NOMO-1 treated with DMSO at 0.1 percent for 48 hours (cell line): ENCODE measurements around the gene ABHD16A.
"Not testable (repeated sequence)": the region's sequence is repeated elsewhere in the genome, so short reads cannot be mapped to it uniquely, and the experiment has no call there.

Source experiments
- DNase-seq: peaks from one replicate; lab custom pipeline; 2025; ENCODE audit not compliant: unreplicated experiment; lab: John Stamatoyannopoulos, UW

ABHD16A gene

DNA sequence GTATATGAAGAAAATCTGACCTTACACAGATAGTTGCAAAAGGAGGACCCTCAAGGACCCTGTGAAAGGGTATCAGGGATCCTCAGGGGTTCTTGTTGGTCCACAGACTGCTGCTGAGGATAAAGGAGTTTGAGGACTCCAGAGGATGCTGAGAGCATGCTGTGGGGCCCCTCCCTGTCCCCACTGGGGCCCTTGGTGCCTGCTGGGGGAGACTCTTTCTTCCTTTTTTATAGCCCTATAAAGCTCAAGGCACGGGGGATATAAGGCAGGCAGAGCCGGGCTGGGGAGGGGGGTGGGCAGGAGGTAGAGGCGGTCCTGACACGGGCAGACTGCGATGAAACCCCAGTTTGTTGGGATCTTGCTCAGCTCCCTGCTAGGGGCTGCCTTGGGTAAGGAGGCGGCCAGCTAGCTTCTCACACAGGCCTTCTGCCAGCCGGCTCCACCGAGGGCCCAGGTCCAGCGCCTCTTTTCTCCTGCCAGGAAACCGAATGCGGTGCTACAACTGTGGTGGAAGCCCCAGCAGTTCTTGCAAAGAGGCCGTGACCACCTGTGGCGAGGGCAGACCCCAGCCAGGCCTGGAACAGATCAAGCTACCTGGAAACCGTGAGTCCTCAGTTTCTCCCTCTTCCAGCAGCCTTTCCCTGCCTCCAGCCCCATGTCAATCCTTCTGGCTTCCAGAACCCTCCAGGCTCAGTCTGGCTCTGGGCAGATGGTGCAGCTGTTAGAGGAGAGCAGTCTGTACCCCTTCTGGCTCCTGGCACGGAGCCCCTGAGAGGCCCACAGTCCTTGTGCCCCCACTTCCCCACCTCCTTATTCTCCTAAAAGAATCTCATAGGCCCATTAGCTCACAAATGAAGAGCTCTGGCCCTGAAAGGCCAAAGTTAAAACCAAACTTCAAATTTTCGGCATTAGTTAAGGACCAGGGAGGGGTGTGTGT lies 12.2 kb upstream of the ABHD16A start, which contains the start of gene LY6G6D:
TSS of gene LY6G6D (plus strand) at position 327 of the 937 bp plus-strand sequence. CDS start at position 335, 8 bp downstream.
- no peak for DNase-seq

DNA sequence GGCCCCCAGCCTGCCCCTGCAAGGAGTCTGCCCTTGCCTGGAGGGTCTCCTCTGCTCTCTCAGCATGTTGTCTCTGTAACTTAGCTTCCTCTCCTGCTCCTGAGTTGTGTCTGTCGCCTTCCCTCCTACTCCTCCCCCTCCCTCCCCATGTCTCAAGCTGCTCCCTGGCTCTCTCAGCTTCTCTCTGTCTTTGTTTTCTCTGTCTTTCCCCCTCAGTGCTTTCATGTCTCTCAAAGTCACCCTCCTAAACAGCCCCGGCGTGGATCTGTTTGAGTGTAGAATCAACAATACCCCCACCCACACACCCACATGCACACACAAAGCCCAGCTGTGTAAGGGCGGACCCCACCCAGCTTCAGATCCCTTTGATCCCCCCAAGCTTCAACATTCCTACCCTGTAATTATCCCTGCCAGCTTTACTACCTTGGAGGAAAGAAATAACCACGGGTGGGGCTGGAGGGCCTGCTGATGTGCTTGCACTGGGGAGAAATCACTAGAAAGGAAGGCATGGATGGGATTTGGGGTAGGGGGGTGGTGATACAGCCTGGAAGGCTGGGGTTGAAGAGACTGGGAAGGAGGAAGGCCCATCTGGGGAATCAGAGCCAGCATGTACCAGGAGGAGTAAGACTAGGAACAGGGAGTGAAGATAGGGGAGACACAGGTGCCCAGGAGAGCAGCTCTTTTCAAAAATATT lies 11.0 kb upstream of the ABHD16A start:
- DNase-seq: no peak

DNA sequence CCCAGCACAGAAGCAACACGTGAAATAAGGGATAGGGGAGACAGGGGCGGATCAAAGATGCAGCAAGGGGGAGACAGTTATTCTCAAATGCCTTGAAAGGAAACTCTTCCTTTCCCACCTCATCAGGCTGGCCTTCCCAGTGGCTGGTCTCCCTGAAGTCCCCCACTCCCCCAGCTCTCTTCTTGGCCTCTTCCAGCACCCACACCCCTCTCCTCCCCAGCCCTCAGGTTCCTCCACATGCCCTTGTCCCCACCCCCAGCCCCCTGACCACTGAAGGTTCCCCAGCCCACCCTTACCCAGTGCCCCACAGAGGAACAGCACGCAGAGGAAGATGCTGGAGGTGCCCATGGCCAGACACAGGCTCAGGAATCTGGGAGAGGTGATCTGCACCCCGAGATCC lies 10.3 kb upstream of the ABHD16A start:
- no peak for DNase-seq

DNA sequence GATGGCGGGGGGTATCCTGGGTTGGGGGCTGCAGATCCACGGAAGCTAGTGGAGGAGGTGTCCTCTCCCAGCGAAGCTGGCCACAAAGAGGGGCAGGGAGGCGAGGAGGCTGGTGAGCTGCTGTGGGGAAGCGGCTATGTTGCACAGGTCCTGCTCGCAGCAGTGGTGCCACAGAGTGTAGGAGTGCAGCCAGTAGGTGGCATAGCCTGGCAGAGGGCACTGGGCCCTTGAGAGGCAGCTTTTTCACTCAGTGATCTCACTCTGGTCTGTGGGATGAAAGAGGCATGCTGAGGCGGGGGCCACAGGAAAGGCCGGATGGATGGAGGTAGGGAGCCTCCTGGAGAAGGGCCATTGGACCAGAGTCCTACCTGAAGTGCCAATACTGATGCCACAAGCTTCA lies 9.2 kb upstream of the ABHD16A start:
- DNase-seq: no peak

DNA sequence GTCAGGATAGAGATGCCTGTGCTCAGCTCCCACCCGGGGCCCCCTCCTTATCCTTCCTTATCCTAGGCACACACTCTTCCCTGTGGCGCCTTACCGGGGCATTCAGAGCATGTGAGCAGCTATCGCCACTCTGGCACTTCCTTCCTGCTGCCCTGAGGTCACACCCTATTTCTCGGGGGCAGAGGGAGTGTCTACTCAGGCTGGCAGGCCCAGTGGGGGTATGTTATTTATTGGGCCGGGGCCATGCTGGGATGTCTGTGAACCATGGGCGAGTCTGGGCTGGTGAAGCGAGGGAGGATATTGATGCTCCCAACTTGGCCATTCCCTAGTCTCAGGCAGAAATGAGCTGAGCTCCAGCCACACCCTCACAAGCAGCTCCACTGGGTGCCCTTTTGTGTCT lies 8.1 kb upstream of the ABHD16A start:
- peak; percentile 12 for DNase-seq

DNA sequence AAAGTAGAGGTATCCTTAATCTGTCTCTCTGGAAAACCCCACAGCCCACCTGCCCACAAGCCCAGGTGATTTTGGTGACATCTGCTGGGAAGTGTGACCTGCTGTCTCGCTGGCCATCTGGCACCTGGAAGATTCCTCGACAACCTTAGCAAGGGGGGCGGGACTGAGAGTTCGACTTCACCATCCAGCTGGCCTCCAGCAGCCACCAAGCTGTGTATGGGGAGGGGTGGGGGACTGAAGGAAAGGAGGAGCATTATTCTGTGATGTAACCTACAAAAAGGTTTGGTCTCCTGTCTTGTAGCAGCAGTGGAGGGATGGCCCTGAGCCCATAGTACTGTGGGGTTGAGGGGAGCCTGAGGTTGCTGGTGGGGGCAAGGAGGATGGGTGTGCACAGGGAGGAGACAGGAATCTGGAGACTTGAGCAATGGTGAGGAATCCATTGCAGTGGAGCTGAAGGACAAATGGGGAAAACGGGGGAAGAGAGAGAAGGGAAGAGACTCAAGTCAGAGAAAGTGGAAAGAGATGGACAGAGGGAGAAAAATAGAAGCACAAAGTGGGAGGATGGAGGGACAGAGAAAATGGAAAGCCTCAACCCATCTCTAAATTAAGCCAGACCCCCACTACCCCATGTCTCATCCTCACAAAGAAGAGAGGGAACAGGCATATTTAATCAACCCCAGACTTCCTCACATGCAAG lies 7.5 kb upstream of the ABHD16A start:
- no peak for DNase-seq

DNA sequence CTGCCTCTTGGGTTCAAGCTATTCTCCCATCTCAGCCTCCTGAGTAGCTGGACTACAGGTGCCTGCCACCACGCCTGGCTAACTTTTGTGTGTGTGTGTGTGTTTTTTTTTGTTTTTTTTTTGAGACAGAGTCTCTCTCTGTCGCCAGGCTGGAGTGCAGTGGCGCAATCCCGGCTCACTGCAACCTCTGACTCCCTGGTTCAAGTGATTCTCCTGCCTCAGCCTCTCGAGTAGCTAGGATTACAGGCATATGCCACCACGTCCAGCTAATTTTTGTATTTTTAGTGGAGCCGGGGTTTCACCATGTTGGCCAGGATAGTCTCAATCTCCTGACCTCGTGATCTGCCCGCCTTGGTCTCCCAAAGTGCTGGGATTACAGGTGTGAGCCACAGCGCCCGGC lies 6.0 kb upstream of the ABHD16A start:
- not testable (repeated sequence) for DNase-seq

DNA sequence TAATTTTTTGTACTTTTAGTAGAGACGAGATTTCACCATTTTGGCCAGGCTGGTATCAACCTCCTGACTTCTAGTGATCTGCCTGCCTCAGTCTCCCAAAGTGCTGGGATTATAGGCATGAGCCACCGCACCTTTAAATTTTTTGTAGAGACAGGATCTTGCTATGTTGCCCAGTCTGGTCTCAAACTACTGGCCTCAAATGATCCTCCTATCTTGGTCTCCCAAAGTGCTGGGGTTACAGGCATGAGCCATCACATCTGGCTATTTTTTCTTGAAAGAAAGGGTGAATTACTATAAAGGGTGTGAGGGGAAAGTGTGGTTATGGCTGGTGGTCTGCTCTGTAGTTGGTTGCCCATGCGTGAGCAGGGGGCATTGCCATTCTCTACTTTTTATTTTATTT lies 5.1 kb upstream of the ABHD16A start:
- DNase-seq: no peak

DNA sequence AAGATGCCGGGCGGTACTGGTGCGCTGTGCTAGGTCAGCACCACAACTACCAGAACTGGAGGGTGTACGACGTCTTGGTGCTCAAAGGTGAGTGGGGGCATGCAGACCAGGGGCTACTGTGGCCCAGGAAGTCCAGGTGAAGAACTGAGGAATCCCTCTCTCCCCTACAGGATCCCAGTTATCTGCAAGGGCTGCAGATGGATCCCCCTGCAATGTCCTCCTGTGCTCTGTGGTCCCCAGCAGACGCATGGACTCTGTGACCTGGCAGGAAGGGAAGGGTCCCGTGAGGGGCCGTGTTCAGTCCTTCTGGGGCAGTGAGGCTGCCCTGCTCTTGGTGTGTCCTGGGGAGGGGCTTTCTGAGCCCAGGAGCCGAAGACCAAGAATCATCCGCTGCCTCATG lies 4.6 kb upstream of the ABHD16A start:
- DNase-seq: no peak

DNA sequence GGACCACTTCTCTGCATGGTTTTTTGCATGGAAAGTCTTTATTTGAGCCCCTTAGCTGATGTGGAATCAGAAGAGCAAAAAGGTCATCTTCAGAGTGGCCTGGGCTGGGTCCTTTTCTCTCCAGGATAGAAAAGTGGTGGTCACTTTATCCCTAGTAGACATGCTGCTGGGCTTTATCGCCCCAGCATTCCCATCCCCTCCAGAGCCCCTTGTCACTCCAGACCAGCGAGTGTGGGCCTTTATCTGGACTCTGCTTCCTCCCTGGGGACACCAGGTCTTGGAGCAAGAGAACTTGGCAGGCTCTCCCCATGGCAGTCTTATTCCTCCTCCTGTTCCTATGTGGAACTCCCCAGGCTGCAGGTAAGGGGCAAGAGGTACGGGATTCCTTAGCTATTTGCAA lies 3.5 kb upstream of the ABHD16A start, which contains the start of gene LY6G6F:
TSS of gene LY6G6F (plus strand) at position 268 of the 400 bp plus-strand sequence. CDS start at position 309, 41 bp downstream.
- no peak for DNase-seq

DNA sequence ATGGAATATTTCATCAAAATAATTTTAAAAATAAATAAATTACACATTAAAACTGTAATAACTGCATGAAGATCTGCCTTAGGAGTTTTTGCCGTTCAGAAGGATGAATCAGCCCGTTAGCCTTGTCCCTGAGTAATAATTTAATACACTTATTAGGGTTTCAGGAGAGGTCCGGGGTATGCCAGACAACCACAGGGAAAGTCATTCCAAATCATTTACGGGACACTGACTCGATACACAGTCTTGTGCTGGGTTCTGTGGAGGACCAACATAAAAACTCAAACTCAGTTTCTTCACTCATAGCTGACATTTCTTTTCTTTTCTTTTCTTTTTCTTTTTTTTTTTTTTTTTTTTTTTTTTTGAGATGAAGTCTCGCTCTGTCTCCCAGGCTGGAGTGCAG lies 2.8 kb upstream of the ABHD16A start:
- DNase-seq: no peak

DNA sequence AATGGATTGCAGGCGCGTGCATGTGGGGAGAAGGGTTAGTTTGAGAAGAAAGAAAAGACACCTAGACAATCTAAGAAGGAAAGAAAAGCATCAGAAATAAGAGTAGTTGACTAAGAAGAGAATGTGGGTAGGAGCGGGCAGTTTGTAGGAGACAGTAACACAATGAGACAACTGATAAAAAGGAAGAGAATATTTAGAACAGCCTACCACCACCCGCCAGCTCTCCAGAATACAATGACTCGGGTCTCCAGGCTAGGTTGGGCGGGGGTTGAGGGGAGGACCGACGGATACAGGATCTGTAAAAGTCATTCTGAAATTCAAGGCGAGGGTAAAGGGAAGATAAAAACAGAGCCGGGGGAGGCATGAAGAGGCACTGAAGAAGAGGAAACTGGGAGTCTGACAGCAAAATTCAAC lies 712 bp downstream of the ABHD16A start:
- DNase-seq: no peak

DNA sequence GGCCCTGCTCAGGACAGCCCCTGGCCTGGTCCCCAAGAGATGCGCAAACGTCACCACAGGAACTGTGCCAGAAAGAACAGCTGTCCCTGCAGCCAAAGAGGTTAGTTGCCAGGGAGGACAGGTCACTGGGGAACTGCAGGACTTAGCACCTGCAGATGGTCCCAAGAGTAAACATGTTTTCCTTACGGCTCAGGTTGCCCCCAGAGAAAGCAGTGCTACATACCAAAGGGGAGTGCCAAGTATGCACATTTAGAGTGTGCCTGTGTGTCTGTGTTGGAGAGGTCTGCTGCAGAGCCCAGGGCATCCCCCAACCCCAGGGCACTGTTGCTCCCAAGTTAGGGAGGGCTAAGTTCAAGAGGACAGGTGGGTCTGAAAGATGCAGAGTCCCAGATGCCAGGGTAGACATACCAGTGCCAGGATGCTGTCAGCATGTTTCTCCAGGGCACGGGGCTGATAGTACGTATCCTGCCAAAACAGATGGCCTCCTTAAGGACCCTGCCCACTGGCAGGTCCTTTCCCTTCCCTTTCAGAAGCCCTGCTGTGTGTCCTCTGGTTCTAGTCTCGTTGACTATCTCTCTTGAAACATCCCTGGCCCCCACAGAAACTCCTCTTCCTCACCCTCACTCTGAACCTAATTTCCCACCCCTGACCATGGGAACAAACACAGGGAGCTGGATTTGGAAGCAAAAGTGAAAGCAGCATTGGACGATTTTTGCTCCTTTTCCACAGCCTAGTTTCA lies 1.3 kb downstream of the ABHD16A start:
- no peak for DNase-seq

DNA sequence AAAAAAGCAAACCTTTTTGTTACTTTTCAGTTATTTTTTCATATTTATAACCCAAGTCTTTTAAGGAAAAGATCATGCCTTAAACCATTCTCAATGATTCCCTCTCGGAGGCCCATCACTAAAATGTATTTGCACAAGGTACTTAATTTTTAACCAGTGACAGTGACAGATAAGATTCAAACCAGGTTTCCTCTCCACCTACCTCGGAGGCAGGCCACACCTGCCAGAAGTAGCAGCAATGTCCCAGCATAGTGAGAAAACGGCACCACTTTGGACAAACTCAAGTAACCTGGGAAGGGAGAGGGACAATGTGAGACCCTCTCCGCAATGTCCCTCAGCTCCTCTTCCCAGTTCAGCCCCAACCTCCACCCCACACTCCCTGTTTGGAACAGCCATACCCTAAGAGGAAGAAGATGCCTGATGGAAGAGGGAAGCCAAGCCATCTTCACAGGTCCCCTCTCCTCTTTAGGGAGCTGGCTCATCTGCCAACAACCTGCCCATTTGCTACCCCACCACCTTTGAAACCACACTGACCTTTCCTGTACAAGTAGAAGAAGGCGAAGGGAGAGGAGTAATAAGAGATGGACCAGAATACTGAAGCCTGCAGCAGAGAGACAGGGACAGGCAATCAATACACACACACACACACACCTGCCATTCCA lies 2.3 kb downstream of the ABHD16A start:
- DNase-seq: no peak

DNA sequence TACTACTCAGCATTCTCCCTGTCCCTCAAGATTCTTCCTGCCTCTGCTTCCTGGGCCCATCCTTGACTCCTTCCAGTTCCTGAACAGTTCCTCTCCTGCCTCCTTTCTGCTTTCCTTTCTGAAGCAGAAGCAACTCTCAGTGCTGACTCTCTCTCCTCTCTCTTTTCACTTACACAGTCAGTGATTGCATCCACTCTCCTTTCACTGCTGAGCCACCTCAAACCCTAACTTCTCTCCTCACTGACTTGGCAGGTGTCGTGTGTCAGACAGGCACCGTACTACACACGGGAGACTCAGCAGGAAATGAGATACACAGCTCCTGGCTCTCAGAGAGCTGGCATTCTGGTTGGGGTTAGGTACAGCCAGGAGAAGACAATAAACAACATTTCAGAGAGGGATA lies 5.6 kb downstream of the ABHD16A start:
- no peak for DNase-seq

DNA sequence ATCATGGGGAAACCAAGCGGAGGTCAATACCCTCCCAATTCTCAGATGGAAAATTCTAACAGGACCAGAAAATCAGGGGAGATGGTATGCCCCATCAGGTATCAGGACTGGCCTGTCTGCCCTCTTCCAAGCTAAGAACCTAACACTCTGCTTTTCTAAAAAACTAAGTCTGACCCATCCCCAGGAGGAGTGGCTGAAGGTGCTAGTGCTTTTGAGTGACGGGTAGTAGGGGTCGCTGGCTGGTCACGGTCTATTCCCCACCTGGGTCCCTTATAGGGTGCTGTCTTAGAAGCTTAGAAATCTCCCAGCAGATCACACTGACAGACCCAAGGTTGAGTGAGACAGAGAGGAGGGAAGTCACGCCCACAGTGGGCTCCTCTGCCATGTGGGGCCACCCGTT lies 9.6 kb downstream of the ABHD16A start:
- DNase-seq: no peak

DNA sequence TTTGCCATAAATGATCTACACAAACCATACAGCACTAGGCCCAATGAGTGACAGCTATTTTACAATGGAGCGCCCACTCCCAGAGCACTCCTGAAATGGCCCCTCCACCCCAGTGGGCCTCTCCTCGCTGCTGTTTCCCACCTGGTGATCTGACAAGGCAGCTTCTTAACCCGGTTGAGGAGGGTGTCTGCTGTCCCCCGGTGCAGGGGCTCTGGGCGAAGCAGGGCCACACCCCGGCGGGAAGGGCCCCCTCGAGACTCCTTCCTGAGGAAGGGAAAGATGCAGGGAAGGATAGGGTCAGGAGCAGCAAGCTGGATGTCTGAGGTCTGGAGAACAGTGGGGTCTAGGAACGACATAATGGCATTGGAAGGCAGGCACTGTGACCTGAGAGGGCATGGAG lies 10.2 kb downstream of the ABHD16A start:
- DNase-seq: no peak

DNA sequence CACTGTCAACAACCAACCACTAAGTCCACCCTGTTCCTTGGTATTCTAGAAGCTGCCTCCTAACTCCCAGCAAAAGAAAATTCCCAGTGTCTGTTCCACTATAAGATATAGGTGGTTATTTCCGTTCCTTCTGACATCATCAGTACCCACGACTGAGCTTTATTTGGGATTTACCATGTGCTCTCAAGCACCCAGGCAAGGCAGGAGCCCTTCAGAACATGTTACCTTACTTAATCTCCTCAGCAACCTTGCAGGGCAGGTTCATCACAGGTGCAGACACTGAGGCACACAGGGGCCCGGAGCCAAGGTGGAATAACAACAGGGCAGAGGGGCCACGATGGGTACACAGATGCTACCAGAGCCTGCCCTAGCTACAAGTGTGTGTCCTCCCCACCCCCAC lies 10.8 kb downstream of the ABHD16A start:
- no peak for DNase-seq

DNA sequence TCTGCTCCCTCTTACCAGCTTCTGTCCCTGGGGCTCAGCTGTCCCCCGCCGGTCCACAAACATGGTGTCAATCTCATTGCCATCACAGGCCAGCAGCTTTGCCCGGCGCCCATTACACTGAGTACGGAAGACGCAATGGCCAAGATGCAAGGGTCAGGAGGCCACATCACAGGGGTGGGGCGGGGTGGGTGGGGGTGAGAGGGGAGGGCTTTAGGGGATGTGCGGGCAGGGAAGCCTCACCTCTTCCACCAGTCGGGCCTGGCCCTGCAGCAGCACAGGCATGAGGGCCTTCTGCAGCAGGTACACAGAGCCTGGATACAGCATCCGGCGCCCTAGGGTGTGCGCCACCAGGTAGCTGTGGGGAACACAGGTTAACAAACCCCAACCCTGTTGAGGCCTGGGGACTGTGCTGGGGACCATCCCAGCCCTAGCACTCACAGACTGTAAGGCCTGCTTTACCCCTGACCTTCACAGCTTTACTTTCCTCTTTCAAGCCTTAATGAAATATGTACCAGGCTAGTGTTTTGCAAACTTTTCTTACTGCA lies 11.5 kb downstream of the ABHD16A start:
- DNase-seq: no peak

DNA sequence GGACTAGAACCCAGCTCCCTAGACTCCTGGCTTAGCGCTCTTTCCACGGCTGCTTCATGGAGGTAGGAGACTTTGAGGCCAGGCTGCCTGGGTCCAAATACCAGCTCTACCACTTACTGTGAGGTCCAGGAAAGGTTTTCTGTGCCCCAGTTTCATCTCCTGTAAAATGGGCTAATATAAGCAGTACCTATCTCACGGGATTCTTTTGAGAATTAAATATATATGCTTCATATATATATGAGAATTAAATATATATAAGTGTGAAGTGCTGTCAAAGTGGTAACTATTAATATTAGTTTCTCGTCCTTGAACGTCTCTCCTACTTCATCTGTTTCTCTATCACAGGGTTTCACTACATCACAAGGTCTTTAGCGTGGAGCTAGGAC lies 12.1 kb downstream of the ABHD16A start:
- DNase-seq: no peak
